Type B pancreatic cell (in vitro differentiated cells): ENCODE measurements around the gene CYBA. TPM values are rescaled to one million over a fixed set of nuclear protein-coding genes. Genes with fewer than 3 reads are reported as not detected.

Source experiments
- DNase-seq: peaks from one replicate; pipeline ENCODE4 v3.0.0; 2021; ENCODE audit warnings: mixed read lengths; ENCODE audit not compliant: unreplicated experiment; ENCODE audit errors: extremely low spot score
- H3K27ac Mint-ChIP-seq: 2 replicates; pipeline ENCODE4 v1.8.0; 2021; ENCODE audit warnings: mild to moderate bottlenecking, mixed read lengths
- H3K27me3 Mint-ChIP-seq: 2 replicates; pipeline ENCODE4 v1.8.0; 2021; ENCODE audit warnings: mixed read lengths
- H3K36me3 Mint-ChIP-seq: 2 replicates; pipeline ENCODE4 v1.8.0; 2021; ENCODE audit warnings: mixed read lengths
- H3K4me1 Mint-ChIP-seq: one replicate; pipeline ENCODE4 v1.8.0; 2021; ENCODE audit warnings: mixed read lengths; ENCODE audit not compliant: unreplicated experiment
- H3K4me3 Mint-ChIP-seq: 2 replicates; pipeline ENCODE4 v1.8.0; 2021; ENCODE audit warnings: mild to moderate bottlenecking, mixed read lengths
- H3K9me3 Mint-ChIP-seq: 2 replicates; pipeline ENCODE4 v1.8.0; 2021; ENCODE audit warnings: mixed read lengths
- total RNA-seq: library from RNA; stranded (reverse); gene quantifications from 2 replicates; pipeline ENCODE4 v1.2.1, GENCODE V29; 2021; ENCODE audit warnings: low replicate concordance
- TF ChIP-seq, protein P1 (sequence below): fragments of 200-600 bp; sonication (generic); conservative IDR thresholded peaks from 2 replicates; pipeline ENCODE4 v1.5.0; 2021; ENCODE audit warnings: antibody characterized with exemption, mild to moderate bottlenecking

CYBA gene
- total RNA-seq, 1 donor from 2014 or later: 120 TPM

DNA sequence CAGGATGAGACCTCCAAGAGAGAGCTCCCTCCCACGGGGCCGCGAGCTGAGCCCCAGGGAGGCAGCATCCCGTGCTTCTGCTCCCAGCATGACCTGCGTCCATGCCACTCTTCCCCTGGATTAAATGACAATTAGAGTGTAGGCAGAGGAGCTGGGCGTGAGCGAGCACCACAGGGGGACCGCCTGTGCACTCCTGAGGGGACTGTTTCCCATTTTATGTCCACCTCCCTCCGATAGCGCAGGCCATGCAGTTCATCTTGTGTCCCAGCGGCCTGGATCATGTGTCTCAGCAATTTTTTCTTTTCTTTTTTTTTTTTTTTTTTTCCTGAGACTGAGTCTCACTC lies 18.3 kb downstream of the CYBA start:
- no peak overlapping the region for H3K4me3 Mint-ChIP-seq
- H3K27me3 Mint-ChIP-seq: peaks cover 9% of the 10 kb centered on the region
- H3K9me3 Mint-ChIP-seq: no peaks in the 10 kb centered on the region
- TF ChIP-seq, protein P1, sequence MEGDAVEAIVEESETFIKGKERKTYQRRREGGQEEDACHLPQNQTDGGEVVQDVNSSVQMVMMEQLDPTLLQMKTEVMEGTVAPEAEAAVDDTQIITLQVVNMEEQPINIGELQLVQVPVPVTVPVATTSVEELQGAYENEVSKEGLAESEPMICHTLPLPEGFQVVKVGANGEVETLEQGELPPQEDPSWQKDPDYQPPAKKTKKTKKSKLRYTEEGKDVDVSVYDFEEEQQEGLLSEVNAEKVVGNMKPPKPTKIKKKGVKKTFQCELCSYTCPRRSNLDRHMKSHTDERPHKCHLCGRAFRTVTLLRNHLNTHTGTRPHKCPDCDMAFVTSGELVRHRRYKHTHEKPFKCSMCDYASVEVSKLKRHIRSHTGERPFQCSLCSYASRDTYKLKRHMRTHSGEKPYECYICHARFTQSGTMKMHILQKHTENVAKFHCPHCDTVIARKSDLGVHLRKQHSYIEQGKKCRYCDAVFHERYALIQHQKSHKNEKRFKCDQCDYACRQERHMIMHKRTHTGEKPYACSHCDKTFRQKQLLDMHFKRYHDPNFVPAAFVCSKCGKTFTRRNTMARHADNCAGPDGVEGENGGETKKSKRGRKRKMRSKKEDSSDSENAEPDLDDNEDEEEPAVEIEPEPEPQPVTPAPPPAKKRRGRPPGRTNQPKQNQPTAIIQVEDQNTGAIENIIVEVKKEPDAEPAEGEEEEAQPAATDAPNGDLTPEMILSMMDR: no peak
- no peak overlapping the region for H3K27ac Mint-ChIP-seq
- H3K36me3 Mint-ChIP-seq: no peaks in the 10 kb centered on the region
- DNase-seq: no peak
- H3K4me1 Mint-ChIP-seq: peaks cover under 1% of the 10 kb centered on the region

DNA sequence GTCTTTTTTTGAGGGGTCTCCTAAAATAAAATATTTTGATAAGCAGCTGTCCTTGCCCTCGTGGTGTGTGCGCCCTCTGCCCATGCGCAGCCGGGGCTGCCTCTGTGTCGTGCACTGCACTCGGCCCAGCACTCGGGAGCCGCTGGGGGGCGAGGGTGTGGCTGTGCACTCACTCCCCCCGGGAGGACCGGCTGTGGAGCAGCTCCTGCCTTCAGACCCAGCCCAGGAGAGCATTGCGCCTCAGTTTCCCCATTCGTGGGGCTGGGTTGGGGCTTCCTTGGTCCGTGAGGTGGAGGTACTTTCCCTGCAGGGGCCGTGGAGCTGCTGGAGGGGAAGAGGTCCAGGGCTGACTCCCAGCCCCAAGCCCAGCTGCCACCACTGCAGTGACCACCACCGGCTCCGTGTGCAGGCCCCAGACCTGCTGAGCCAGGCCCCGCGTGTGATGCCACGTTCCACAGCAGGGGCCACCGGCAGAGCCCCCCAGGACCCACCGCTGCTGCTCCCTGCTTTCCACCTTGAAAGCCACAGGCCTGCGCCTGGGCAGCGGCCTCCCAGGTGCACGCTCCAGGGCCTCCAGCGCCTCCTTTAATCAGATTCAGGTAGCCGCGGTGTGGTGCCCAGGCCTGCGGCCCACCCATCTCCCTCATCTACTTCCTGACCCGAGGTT lies 18.8 kb downstream of the CYBA start:
- Mint-ChIP-seq H3K9me3 (no peaks in the 10 kb centered on the region), H3K27me3 (peaks cover 4% of the 10 kb centered on the region), H3K4me3 (no peak overlapping the region), H3K27ac (no peak overlapping the region), H3K36me3 (no peaks in the 10 kb centered on the region), H3K4me1 (no peaks in the 10 kb centered on the region)
- TF ChIP-seq, protein P1: no peak
- no peak for DNase-seq

DNA sequence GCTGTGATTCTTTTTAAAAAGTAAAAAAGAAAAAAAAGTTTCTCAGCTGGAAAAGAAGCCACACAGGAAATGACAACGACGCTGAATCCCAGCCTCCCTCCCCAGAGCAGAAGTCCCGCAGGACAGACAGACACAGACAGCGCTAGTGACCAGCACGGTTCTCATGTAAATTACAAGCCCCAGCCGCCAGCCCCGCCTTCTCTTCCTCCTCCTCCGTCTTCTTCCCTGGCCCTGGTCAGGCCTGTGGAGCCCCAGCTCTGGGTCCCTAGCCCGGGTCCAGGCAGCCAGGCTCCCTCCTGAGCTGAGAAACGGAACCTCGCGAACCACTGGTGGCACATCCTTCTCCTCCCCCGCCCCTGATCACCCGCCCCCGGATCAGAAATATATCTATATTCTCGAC lies 19.5 kb downstream of the CYBA start:
- Mint-ChIP-seq H3K4me1 (no peaks in the 10 kb centered on the region), H3K36me3 (no peaks in the 10 kb centered on the region), H3K27me3 (peaks cover 4% of the 10 kb centered on the region), H3K27ac (no peak overlapping the region), H3K4me3 (no peak overlapping the region), H3K9me3 (no peaks in the 10 kb centered on the region)
- TF ChIP-seq, protein P1: no peak
- no peak for DNase-seq

DNA sequence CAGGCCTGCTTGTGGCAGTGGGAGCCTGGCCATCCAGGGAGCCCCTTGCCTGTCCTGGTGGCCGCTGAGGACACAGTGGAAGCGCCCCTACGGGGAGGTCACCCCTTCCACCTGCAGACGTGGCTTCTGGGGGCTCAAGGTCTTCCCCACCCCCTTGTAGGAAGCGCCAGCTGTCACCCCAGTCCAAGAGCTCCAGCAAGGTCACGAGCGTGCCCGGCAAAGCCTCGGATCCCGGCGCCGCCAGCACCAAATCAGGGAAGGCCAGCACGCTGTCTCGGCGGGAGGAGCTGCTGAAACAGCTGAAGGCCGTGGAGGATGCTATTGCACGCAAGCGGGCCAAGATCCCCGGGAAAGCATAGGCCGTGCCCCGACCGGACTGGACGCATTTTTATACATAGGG lies 19.9 kb downstream of the CYBA start:
- Mint-ChIP-seq H3K4me1 (no peaks in the 10 kb centered on the region), H3K27me3 (peaks cover 4% of the 10 kb centered on the region), H3K9me3 (no peaks in the 10 kb centered on the region), H3K36me3 (no peaks in the 10 kb centered on the region), H3K4me3 (no peak overlapping the region), H3K27ac (no peak overlapping the region)
- TF ChIP-seq, protein P1: no peak
- DNase-seq: no peak

DNA sequence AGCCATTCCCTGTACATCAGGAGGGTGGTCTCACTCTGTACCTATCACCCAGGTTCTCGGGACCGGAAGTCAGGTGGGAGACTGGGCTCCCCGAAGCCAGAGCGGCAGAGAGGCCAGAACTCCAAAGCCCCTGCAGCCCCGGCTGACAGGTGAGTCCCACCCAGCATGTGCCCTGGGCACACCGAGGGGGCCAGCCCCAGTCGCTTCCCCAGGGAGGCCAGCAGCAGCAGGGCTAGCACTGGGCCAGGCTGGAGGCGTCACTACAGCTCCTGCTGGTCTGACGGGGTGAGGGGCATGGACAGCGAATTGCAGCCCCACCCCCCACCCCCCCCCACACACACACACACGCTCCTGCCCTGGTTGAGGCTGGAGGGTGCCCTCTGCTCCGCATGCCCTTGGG lies 20.4 kb downstream of the CYBA start:
- Mint-ChIP-seq H3K27me3 (peaks cover 4% of the 10 kb centered on the region), H3K4me3 (no peak overlapping the region), H3K27ac (no peak overlapping the region), H3K4me1 (no peaks in the 10 kb centered on the region), H3K36me3 (no peaks in the 10 kb centered on the region), H3K9me3 (no peaks in the 10 kb centered on the region)
- TF ChIP-seq, protein P1: no peak
- DNase-seq: no peak

DNA sequence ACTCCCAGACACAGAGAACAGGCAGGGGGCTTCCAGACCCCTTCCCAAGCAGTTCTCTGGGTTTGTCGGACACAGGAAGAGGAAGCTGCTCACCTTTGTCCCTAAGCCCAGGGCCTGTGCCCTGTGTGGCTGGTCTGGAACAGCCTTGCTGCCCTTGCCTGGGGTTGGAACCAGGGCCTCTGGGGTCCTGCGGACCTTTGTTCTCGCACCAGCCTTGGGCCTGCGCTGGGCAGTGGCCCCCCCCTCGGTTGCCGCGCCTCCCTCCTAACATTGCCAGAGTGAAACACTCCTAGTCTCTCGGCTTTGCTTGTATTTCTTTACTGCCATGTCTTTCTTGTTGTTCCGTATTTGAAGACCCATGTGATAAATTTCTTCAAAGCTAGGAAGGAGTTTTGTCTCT lies 21.0 kb downstream of the CYBA start:
- Mint-ChIP-seq H3K9me3 (no peaks in the 10 kb centered on the region), H3K27ac (no peak overlapping the region), H3K4me1 (no peaks in the 10 kb centered on the region), H3K36me3 (no peaks in the 10 kb centered on the region), H3K4me3 (no peak overlapping the region), H3K27me3 (no peaks in the 10 kb centered on the region)
- DNase-seq: no peak
- TF ChIP-seq, protein P1: no peak
